Neutrophil (primary cell): ENCODE results near the gene ZNF35.

ENCODE experiments used
- H3K27ac ChIP-seq: fragments of 200-600 bp; sonication (generic); 2 replicates; pipeline ENCODE4 v1.5.1; 2016; ENCODE audit warnings: mild to moderate bottlenecking, moderate library complexity
- H3K27me3 ChIP-seq: fragments of 200-600 bp; sonication (generic); 2 replicates; pipeline ENCODE4 v1.6.0; 2016; ENCODE audit warnings: mild to moderate bottlenecking
- H3K36me3 ChIP-seq: fragments of 200-600 bp; sonication (generic); 2 replicates; pipeline ENCODE4 v1.5.1; 2017
- H3K4me1 ChIP-seq, 2 experiments: fragments of 200-600 bp in 1 of 2; sonication (generic) in 1 of 2; 1 replicate in 1 of 2; 2 replicates in 1 of 2; pipeline versions ENCODE4 v1.5.1 to v1.6.1; 2013 to 2016; ENCODE audit warnings: low read depth in 1 of 2, low read length in 1 of 2, mild to moderate bottlenecking in 1 of 2, moderate library complexity in 1 of 2; ENCODE audit not compliant: control insufficient read depth in 1 of 2, insufficient read depth in 1 of 2
- H3K4me3 ChIP-seq, 2 experiments: fragments of 200-600 bp in 1 of 2; sonication (generic) in 1 of 2; 1 replicate in 1 of 2; 2 replicates in 1 of 2; pipeline ENCODE4 v1.5.1; 2013 to 2016; ENCODE audit warnings: low read depth in 1 of 2, low read length in 1 of 2, mild to moderate bottlenecking in 1 of 2, moderate library complexity in 1 of 2
- H3K9me3 ChIP-seq: fragments of 200-600 bp; sonication (generic); 2 replicates; pipeline ENCODE4 v1.5.1; 2016
- CTCF ChIP-seq: fragments of 200-600 bp; sonication (generic); IDR thresholded peaks from 2 replicates; pipeline ENCODE4 v1.5.1; 2016; ENCODE audit warnings: antibody characterized with exemption

Gene ZNF35

DNA sequence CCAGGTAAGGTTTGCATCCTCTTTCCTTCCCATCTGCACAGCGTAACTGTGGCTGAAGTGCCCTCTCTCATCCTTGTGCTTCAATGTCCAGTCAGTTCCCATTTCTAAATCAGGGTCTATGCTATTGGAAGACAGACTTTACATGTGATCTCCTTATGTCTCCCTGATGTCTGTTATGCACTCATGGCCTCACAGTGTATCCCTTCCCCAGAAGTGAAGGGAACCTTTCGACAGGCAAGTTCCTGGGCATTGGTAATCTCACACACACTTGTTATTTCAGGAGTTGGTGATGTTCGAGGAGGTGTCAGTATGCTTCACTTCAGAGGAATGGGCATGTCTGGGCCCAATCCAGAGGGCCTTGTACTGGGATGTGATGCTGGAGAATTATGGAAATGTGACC, 16.3 kb upstream of the ZNF35 start:
- Histone ChIP-seq H3K4me1 (no peaks in the 10 kb centered on the region), H3K36me3 (peaks cover 43% of the 10 kb centered on the region), H3K27ac (no peak overlapping the region), H3K9me3 (no peaks in the 10 kb centered on the region), H3K4me3 (no peak overlapping the region), H3K27me3 (no peaks in the 10 kb centered on the region)
- TF ChIP-seq CTCF = no peak

GRCh38 chr3:44642337-44642736, 6.2 kb upstream of the ZNF35 start:
- Histone ChIP-seq H3K4me3 (no peak overlapping the region), H3K36me3 (peaks cover 25% of the 10 kb centered on the region), H3K4me1 (no peaks in the 10 kb centered on the region), H3K9me3 (peaks cover 24% of the 10 kb centered on the region), H3K27me3 (no peaks in the 10 kb centered on the region), H3K27ac (no peak overlapping the region)
- no peak for TF ChIP-seq CTCF

- H3K27me3 ChIP-seq = no peaks in the 10 kb centered on the region
- peaks cover 25% of the 10 kb centered on the region for H3K36me3 ChIP-seq
Observed at GRCh38 chr3:44643024-44643423, 5.5 kb upstream of the ZNF35 start.

DNA sequence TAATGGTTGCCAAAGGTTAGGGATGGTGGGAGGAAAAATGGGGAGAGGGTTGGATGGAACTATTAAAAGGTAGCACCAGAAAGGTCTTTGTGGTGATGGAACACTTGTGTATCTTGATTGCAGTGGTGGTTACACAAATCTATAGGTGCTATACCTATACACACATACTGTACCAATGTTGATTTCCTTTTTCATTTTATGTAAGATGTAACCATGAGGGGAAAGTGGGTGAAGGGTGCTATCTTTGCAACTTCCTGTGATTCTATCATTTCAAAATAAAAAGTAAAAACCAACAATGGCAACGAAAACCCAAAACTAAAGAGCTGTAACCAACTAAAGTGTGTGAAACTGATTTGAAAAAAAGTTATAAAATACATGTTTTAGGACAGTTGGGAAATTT, 761 bp upstream of the ZNF35 start:
- H3K4me1 ChIP-seq = peaks cover 10 to 13% of the 10 kb centered on the region in 2 experiments
- TF ChIP-seq CTCF = no peak
- H3K4me3 ChIP-seq = no peak overlapping the region
- peaks cover 10% of the 10 kb centered on the region for H3K9me3 ChIP-seq
- no peak overlapping the region for H3K27ac ChIP-seq
- H3K27me3 ChIP-seq = no peaks in the 10 kb centered on the region
- H3K36me3 ChIP-seq = peaks cover 15% of the 10 kb centered on the region

More at GRCh38 chr3:44643024-44643423, 5.5 kb upstream of the ZNF35 start:
- Histone ChIP-seq H3K9me3 (peaks cover 24% of the 10 kb centered on the region), H3K4me3 (no peak overlapping the region), H3K27ac (no peak overlapping the region), H3K4me1 (peaks cover 0 to under 1% of the 10 kb centered on the region in 2 experiments)
- TF ChIP-seq CTCF = no peak

DNA sequence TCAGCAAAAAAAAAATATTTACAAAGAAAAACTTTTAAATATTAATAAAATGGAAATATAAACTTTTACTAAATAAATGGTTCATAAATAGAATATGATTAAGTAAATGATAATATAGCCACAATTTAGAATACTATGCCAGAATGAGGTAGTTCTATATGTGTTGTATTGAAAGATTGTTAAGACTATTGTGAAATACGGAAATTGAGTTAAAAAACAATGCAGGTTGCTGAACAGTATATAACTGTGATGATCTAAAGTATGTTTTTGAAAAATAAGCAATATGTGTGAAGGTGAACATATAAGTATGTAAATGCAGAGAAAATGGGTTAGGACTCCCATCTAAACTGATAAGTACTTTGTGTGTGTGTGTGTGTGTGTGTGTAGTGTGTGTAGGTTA, 1.2 kb downstream of the ZNF35 start:
- no peak for TF ChIP-seq CTCF
- no peak overlapping the region for H3K27ac ChIP-seq
- H3K36me3 ChIP-seq = peaks cover 29% of the 10 kb centered on the region
- H3K4me3 ChIP-seq = no peak overlapping the region
- peaks cover 10 to 13% of the 10 kb centered on the region in 2 experiments for H3K4me1 ChIP-seq
- no peaks in the 10 kb centered on the region for H3K27me3 ChIP-seq
- no peaks in the 10 kb centered on the region for H3K9me3 ChIP-seq

GRCh38 chr3:44654039-44654438, 5.5 kb downstream of the ZNF35 start:
- peaks cover 38% of the 10 kb centered on the region for H3K36me3 ChIP-seq
- H3K9me3 ChIP-seq = peaks cover 4% of the 10 kb centered on the region
- no peak for TF ChIP-seq CTCF
- H3K4me3 ChIP-seq = no peak overlapping the region
- H3K4me1 ChIP-seq = peaks cover 3 to 4% of the 10 kb centered on the region in 2 experiments
- no peak overlapping the region for H3K27ac ChIP-seq
- no peaks in the 10 kb centered on the region for H3K27me3 ChIP-seq
